T47D (cell line): ENCODE data around the gene TMEM116.
"Not testable (repeated sequence)": the region's sequence is repeated elsewhere in the genome, so short reads cannot be mapped to it uniquely, and the experiment has no call there.

Experiments
- DNase-seq, 2 experiments: peaks; one replicate each; pipeline versions ENCODE4 v3.0.0 to v3.0.0-alpha.2; 2011 to 2012; ENCODE audit warnings: low read depth in 1 of 2, low spot score in 1 of 2
- JUND ChIP-seq: IDR thresholded peaks from 2 replicates; pipeline ENCODE4 v1.6.1; 2012; ENCODE audit warnings: low read depth
- in situ Hi-C: cut with HindIII; loops from 2 replicates; pipeline ENCODE4 v1.10.0; 2016; ENCODE audit warnings: low sequenced_read_pairs, low pct_unique_long_range_greater_than_20kb

Gene TMEM116

DNA sequence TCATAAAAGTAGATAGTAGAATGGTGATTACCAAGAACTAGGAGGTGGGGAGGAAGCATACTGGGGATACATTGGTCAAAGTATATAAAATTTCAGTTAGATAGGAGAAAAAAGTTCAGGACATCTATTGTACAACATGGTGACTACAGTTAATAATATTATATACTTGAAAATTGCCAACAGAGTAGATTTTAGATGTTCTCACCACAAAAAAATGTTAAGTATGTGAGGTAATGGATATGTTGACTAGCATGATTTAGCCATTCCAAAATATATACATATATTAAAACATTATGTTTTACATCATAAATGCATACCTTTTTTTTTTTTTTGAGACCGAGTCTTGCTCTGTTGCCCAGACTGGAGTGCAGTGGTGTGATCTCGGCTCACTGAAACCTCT is 31.0 kb downstream of the TMEM116 start:
- in situ Hi-C loops = no loop called here
- DNase-seq = no peak
- TF ChIP-seq JUND = no peak

- no peak for DNase-seq
- in situ Hi-C loops = no loop called here
- TF ChIP-seq JUND = no peak
Observed at GRCh38 chr12:111980598-111980997, 32.4 kb downstream of the TMEM116 start.

DNA sequence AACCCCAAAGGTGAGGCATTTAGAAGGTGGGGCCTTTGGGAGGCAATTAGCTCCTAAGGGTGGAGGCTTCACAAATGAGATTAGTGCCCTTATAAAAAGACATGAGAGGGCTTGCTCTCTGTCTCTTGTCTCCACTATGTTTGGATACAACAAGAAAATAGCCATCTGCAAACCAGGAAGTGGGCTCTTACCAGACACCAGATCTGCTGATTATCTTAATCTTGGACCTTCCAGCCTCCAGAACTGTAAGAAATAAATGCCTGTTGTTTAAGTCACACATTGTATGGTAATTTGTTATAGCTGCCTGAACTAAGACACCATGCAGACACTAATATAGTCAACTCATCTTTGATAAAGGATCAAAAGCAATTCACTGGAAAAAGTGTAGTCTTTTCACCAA is 34.4 kb downstream of the TMEM116 start:
- in situ Hi-C loops = no loop called here
- no peak for TF ChIP-seq JUND
- DNase-seq = no peak

GRCh38 chr12:111976860-111977259 is 36.1 kb downstream of the TMEM116 start:
- TF ChIP-seq JUND = no peak
- DNase-seq = no peak
- in situ Hi-C loops = no loop called here

DNA sequence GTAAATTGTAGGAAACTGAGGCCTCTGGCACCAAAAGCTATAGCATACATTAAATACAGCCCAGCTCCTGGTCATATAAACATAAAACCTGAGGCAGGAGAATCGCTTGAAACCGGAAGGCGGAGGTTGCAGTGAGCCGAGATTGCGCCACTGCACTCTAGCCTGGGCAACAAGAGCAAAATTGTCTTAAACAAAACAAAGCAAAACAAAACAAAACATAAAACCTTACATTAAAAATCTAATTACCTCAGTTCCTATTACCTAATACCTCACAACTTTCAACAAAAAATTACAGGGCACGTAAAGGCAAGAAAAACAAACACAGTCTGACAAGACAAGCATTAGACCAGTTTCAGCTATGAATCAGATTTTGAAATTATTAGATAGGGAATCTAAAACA is 36.7 kb downstream of the TMEM116 start:
- no peak for DNase-seq
- in situ Hi-C loops = no loop called here
- no peak for TF ChIP-seq JUND

DNA sequence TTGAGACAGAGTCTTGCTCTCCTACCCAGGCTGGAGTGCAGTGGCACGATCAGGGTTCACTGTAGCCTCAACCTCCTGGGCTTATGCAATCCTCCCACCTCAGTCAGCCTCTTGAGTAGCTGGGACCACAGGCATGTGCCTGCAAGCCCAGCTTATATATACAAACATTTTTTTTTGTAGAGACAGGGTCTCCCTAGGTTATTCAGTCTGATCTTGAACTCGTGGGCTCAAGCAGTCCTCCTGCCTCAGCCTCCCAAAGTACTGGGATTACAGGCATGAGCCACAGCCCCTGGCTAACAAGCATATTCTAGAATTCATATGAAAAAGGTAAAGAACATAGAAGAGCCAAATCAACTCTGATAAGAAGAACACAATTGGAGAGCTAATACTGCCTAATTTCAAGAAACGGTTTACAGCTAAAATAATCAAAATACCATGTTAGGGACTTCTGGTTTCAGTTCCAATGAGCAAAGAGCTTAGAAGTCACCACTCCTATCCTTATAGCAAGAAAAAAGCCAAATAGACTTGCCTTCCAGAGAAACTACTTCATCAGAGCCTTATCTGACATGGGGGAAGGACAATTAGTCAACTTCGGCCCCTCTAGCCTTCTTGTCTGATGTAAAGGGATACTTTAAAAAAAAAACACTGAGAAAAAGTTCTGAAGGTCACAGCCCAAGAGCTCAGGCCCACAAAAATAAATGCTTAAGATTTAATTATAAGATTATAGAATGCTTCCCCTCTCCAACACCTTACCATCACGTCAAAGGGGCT is 37.6 kb downstream of the TMEM116 start:
- in situ Hi-C loops = no loop called here
- no peak for DNase-seq
- no peak for TF ChIP-seq JUND

GRCh38 chr12:111971800-111972199 is 41.2 kb downstream of the TMEM116 start:
- DNase-seq = no peak
- no peak for TF ChIP-seq JUND
- in situ Hi-C loops = no loop called here

GRCh38 chr12:111964935-111965334 is 48.0 kb downstream of the TMEM116 start:
- in situ Hi-C loops = no loop called here
- TF ChIP-seq JUND = no peak
- DNase-seq = no peak

GRCh38 chr12:111959518-111959917 is 53.4 kb downstream of the TMEM116 start:
- in situ Hi-C loops, DNase-seq: not testable (repeated sequence)

GRCh38 chr12:111957224-111957623 is 55.7 kb downstream of the TMEM116 start:
- in situ Hi-C loops = not testable (repeated sequence)

GRCh38 chr12:111954969-111955368 is 58.0 kb downstream of the TMEM116 start:
- no peak for DNase-seq
- no peak for TF ChIP-seq JUND
- in situ Hi-C loops = no loop called here

More at GRCh38 chr12:111957224-111957623, 55.7 kb downstream of the TMEM116 start:
- DNase-seq = not testable (repeated sequence)

GRCh38 chr12:111953455-111953854 is 59.5 kb downstream of the TMEM116 start:
- in situ Hi-C loops = no loop called here

DNA sequence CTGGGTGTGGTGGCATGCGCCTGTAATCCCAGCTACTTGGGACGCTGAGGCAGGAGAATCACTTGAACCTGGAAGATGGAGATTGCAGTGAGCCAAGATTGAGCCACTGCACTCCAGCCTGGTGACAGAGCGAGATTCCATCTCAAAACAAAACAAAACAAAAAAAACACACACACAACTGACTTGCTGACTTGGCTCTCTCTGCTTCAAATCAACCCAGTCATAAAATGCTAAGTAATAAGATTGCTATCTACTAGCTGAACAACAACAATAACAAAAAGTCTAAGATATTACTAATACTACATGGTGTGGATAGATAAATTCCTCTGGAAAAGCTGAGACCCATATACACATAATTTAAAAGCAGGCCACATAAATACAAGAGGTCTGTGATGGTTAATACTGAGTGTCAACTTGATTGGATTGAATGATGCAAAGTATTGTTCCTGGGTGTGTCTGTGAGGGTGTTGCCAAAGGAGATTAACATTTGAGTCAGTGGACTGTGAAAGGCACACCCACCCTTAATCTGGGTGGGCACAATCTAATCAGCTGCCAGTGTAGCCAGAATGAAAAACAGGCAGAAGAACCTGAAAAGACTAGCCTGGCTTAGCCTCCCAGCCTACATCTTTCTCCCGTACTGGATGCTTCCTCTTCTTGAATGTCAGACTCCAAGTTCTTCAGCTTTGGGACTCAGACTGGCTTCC is 60.7 kb downstream of the TMEM116 start:
- DNase-seq, in situ Hi-C loops: not testable (repeated sequence)

More at GRCh38 chr12:111953455-111953854, 59.5 kb downstream of the TMEM116 start:
- no peak for DNase-seq
- TF ChIP-seq JUND = no peak

DNA sequence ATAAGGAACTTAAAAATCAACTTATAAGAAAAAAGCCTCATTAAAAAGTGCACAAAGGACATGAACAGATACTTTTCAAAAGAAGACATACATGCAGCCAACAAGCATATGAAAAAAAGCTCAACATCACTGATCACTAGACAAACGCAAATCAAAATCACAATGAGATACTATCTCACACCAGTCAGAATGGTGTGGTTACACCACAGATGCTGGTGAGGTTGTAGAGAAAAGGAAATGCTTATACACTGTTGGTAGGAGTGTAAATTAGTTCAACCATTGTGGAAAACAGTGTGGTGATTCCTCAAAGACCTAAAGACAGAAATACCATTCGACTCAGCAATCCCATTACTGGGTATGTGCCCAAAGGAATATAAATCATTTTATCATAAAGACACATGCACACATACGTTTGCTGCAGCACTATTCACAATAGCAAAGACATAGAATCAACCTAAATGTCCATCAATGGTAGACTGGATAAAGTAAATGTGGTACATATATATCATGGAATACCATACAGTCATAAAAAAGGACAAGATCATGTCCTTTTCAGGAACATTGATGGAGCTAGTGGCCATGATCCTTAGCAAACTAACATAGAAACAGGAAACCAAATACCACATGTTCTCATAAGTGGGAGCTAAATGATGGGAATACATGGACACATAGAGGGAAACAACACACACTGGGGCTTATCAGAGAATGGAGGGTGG is 61.8 kb downstream of the TMEM116 start:
- in situ Hi-C loops, DNase-seq: not testable (repeated sequence)
